Gastroesophageal sphincter (tissue), 4 donors: Measurements from ENCODE around the gene BHLHE40. TPM values are rescaled to one million over a fixed set of nuclear protein-coding genes. Genes with fewer than 3 reads are reported as not detected.

Source experiments
- ATAC-seq: fragments of 150-250 bp; one replicate; pipeline ENCODE4 v1.9.1; 2016; ENCODE audit warnings: mild to moderate bottlenecking, moderate library complexity
- H3K27ac ChIP-seq, 4 donors: fragments of 200-600 bp; sonication (generic) in 3 of 4; 1 replicate in 3 of 4; 2 replicates in 1 of 4; pipeline ENCODE4 v1.5.1; 2016 to 2019
- H3K27me3 ChIP-seq: fragments of 200-600 bp; sonication (generic); one replicate; pipeline ENCODE4 v1.5.1; 2019
- H3K36me3 ChIP-seq, 2 donors: fragments of 200-600 bp; sonication (generic); one replicate each; pipeline ENCODE4 v1.5.1; 2019; ENCODE audit warnings: control low read depth in 1 of 2
- H3K4me1 ChIP-seq, 3 donors: fragments of 200-600 bp; sonication (generic); 1 replicate in 2 of 3; 2 replicates in 1 of 3; pipeline ENCODE4 v1.5.1; 2016 to 2019; ENCODE audit warnings: control low read depth in 2 of 3
- H3K4me3 ChIP-seq, 2 donors: fragments of 200-600 bp; sonication (generic); one replicate each; pipeline ENCODE4 v1.5.1; 2019; ENCODE audit warnings: mild to moderate bottlenecking in 1 of 2, moderate library complexity in 1 of 2
- H3K9me3 ChIP-seq, 3 donors: fragments of 200-600 bp; sonication (generic); one replicate each; pipeline ENCODE4 v1.5.1; 2017 to 2019; ENCODE audit warnings: control low read depth in 2 of 3
- CTCF ChIP-seq, 4 experiments: fragments of 200-600 bp in 2 of 4; fragments of 450-650 bp in 2 of 4; sonication (generic) in 1 of 4; IDR thresholded peaks; one replicate each; pipeline ENCODE4 v1.5.1; 2017 to 2019; ENCODE audit warnings: antibody characterized with exemption in 4 of 4, mild to moderate bottlenecking in 2 of 4, moderate library complexity in 2 of 4
- EP300 ChIP-seq: sonication (generic); formaldehyde crosslinking; IDR thresholded peaks from one replicate; pipeline ENCODE4 v1.6.1; 2017; ENCODE audit warnings: antibody characterized with exemption, mild to moderate bottlenecking
- POLR2A ChIP-seq, 2 donors: fragments of 450-650 bp; IDR thresholded peaks; one replicate each; pipeline ENCODE4 v1.6.1; 2017; ENCODE audit warnings: antibody characterized with exemption in 2 of 2, mild to moderate bottlenecking in 2 of 2, moderate library complexity in 1 of 2
- POLR2AphosphoS5 ChIP-seq: sonication (generic); formaldehyde crosslinking; IDR thresholded peaks from one replicate; pipeline ENCODE4 v1.6.1; 2017; ENCODE audit warnings: antibody characterized with exemption
- WGBS, 2 donors: methylation state at CpG; one replicate each; pipeline ENCODE4 v1.1.5; 2018; ENCODE audit warnings: low coverage in 1 of 2; 5-methylcytosine and 5-hydroxymethylcytosine counted together
- total RNA-seq, 4 donors: library from RNA; depleted of rRNA; stranded (reverse); fragments of >200 nt; gene quantifications; one replicate each; pipeline ENCODE4 v1.1.0, GENCODE V29; 2016

BHLHE40 gene
- total RNA-seq, 4 donors from 2014 or later: 7.8 to 46.0 (median 14.0) TPM

GRCh38 chr3:4984511-4984864, 5.3 kb downstream of the BHLHE40 start:
- 47 to 51% methylated on average over 8 to 9 of the region's 9 CpGs for WGBS, 2 donors
- ATAC-seq: no peak
- Histone ChIP-seq H3K4me3 (peak overlapping the region in 1 of 2 donors; percentile 86), H3K27me3 (no peaks in the 10 kb centered on the region), H3K4me1 (peaks cover 12 to 88% (median 62%) of the 10 kb centered on the region in 3 donors), H3K9me3 (no peaks in the 10 kb centered on the region), H3K36me3 (peaks cover 0 to 11% of the 10 kb centered on the region in 2 donors), H3K27ac (peak overlapping the region; percentile 95 to 100 (median 97))
- no peak for TF ChIP-seq EP300
- no peak for TF ChIP-seq POLR2A (IDR thresholded peaks at IDR 0.05)
- TF ChIP-seq CTCF (IDR thresholded peaks at IDR 0.05): no peak
- TF ChIP-seq POLR2AphosphoS5: no peak

GRCh38 chr3:4985330-4986174, 6.3 kb downstream of the BHLHE40 start:
- peaks cover 0 to 11% of the 10 kb centered on the region in 2 donors for H3K36me3 ChIP-seq
- 44 to 52% methylated on average over 4 to 6 of the region's 10 CpGs for WGBS, 2 donors
- H3K4me1 ChIP-seq: peaks cover 12 to 88% (median 64%) of the 10 kb centered on the region in 3 donors
- H3K27ac ChIP-seq: peak overlapping the region; percentile 95 to 100 (median 97)
- H3K9me3 ChIP-seq: no peaks in the 10 kb centered on the region
- H3K27me3 ChIP-seq: no peaks in the 10 kb centered on the region
- TF ChIP-seq POLR2AphosphoS5 (peak; percentile 39), POLR2A (IDR thresholded peaks at IDR 0.05) (no peak), CTCF (IDR thresholded peaks at IDR 0.05) (no peak)
- peak; percentile 11 for ATAC-seq
- no peak overlapping the region for H3K4me3 ChIP-seq

GRCh38 chr3:4986175-4986781, 7.0 kb downstream of the BHLHE40 start:
- Histone ChIP-seq H3K36me3 (peaks cover 0 to 11% of the 10 kb centered on the region in 2 donors), H3K9me3 (no peaks in the 10 kb centered on the region), H3K4me1 (peaks cover 12 to 81% (median 59%) of the 10 kb centered on the region in 3 donors), H3K27ac (peak overlapping the region; percentile 95 to 100 (median 97)), H3K4me3 (peak overlapping the region; percentile 47), H3K27me3 (no peaks in the 10 kb centered on the region)
- WGBS, 2 donors: 0 to 26% methylated on average over 1 to 12 of the region's 13 CpGs
- TF ChIP-seq EP300: no peak
- TF ChIP-seq CTCF (IDR thresholded peaks at IDR 0.05): no peak
- TF ChIP-seq POLR2A (IDR thresholded peaks at IDR 0.05): no peak
- TF ChIP-seq POLR2AphosphoS5: no peak
- ATAC-seq: peak; percentile 1

GRCh38 chr3:4986782-4987537, 7.7 kb downstream of the BHLHE40 start:
- peaks cover 0 to 11% of the 10 kb centered on the region in 2 donors for H3K36me3 ChIP-seq

More at GRCh38 chr3:4986782-4987537, 7.7 kb downstream of the BHLHE40 start:
- H3K27ac ChIP-seq: peak overlapping the region; percentile 95 to 100 (median 97)
- no peaks in the 10 kb centered on the region for H3K27me3 ChIP-seq
- WGBS, 2 donors: 3 to 20% methylated on average over 3 to 6 of the region's 44 CpGs
- H3K4me1 ChIP-seq: peaks cover 12 to 74% (median 53%) of the 10 kb centered on the region in 3 donors
- H3K9me3 ChIP-seq: no peaks in the 10 kb centered on the region
- H3K4me3 ChIP-seq: peak overlapping the region; percentile 47
- ATAC-seq: peak; percentile 90
- TF ChIP-seq POLR2AphosphoS5: peak; percentile 99
- TF ChIP-seq EP300: peak; percentile 85
- peak; percentile 50 to 53 for TF ChIP-seq POLR2A (IDR thresholded peaks at IDR 0.05)
- peak in 2 of 4 experiments; percentile 18 to 40 for TF ChIP-seq CTCF (IDR thresholded peaks at IDR 0.05)
